Spleen (tissue), 7 donors: ENCODE results near the gene LRMDA.

ENCODE experiments used
- POLR2A ChIP-seq, 3 donors: fragments of 450-650 bp; IDR thresholded peaks; one replicate each; pipeline ENCODE4 v1.5.1; 2017; ENCODE audit warnings: antibody characterized with exemption in 3 of 3, mild to moderate bottlenecking in 1 of 3
- POLR2AphosphoS5 ChIP-seq, 3 donors: sonication (generic); formaldehyde crosslinking; IDR thresholded peaks; one replicate each; pipeline ENCODE4 v1.5.1; 2017; ENCODE audit warnings: antibody characterized with exemption in 3 of 3
- TF ChIP-seq, protein P1 (sequence below), 11 experiments: fragments of 200-600 bp in 7 of 11; fragments of 450-650 bp in 4 of 11; sonication (generic) in 4 of 11; IDR thresholded peaks in 8 of 11; conservative IDR thresholded peaks in 3 of 11; 1 replicate in 7 of 11; 2 replicates in 4 of 11; pipeline versions ENCODE4 v1.4.0 to v1.8.0; 2016 to 2021; ENCODE audit warnings: antibody characterized with exemption in 11 of 11, inconsistent platforms in 4 of 11, mild to moderate bottlenecking in 1 of 11
- donor health status: DM: no; HTN: no; CAD: no; lungs with moderate emphysema.
- donor health status: DM: no; HTN: no; CAD: no.
- donor health status: DM: no; HTN: no; CAD: no.

GRCh38 chr10:75880031-75880775, 448.8 kb downstream of the LRMDA start:
- TF ChIP-seq POLR2A (IDR thresholded peaks at IDR 0.05) (no peak), POLR2AphosphoS5 (IDR thresholded peaks at IDR 0.05) (no peak)
- TF ChIP-seq, protein P1, sequence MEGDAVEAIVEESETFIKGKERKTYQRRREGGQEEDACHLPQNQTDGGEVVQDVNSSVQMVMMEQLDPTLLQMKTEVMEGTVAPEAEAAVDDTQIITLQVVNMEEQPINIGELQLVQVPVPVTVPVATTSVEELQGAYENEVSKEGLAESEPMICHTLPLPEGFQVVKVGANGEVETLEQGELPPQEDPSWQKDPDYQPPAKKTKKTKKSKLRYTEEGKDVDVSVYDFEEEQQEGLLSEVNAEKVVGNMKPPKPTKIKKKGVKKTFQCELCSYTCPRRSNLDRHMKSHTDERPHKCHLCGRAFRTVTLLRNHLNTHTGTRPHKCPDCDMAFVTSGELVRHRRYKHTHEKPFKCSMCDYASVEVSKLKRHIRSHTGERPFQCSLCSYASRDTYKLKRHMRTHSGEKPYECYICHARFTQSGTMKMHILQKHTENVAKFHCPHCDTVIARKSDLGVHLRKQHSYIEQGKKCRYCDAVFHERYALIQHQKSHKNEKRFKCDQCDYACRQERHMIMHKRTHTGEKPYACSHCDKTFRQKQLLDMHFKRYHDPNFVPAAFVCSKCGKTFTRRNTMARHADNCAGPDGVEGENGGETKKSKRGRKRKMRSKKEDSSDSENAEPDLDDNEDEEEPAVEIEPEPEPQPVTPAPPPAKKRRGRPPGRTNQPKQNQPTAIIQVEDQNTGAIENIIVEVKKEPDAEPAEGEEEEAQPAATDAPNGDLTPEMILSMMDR (IDR thresholded peaks at IDR 0.05 in 8 of 11, conservative IDR thresholded peaks at IDR 0.05 in 3 of 11) = no peak
